Suprapubic skin (tissue), 4 donors: ENCODE data around the gene MRRF.

ENCODE experiments used
- CTCF ChIP-seq, 2 donors: fragments of 200-600 bp in 1 of 2; fragments of 450-650 bp in 1 of 2; sonication (generic) in 1 of 2; IDR thresholded peaks; one replicate each; pipeline ENCODE4 v1.5.1; 2016 to 2019; ENCODE audit warnings: antibody characterized with exemption in 2 of 2, mild to moderate bottlenecking in 1 of 2, moderate library complexity in 1 of 2
- EP300 ChIP-seq: sonication (generic); formaldehyde crosslinking; IDR thresholded peaks from one replicate; pipeline ENCODE4 v1.6.1; 2017; ENCODE audit warnings: antibody characterized with exemption
- POLR2A ChIP-seq, 2 donors: fragments of 450-650 bp; IDR thresholded peaks; one replicate each; pipeline ENCODE4 v1.6.1; 2017; ENCODE audit warnings: antibody characterized with exemption in 2 of 2, mild to moderate bottlenecking in 2 of 2, moderate library complexity in 2 of 2
- POLR2AphosphoS5 ChIP-seq, 3 donors: sonication (generic); formaldehyde crosslinking; IDR thresholded peaks; one replicate each; pipeline ENCODE4 v1.6.1; 2017; ENCODE audit warnings: antibody characterized with exemption in 3 of 3

- TF ChIP-seq CTCF (IDR thresholded peaks at IDR 0.05) (no peak), POLR2A (IDR thresholded peaks at IDR 0.05) (no peak), EP300 (no peak), POLR2AphosphoS5 (IDR thresholded peaks at IDR 0.05) (no peak)
Observed at GRCh38 chr9:122309861-122310260, 45.2 kb downstream of the MRRF start.
